Measurements from ENCODE around the gene KRT33A.
"Not testable (repeated sequence)": the region's sequence is repeated elsewhere in the genome, so short reads cannot be mapped to it uniquely, and the experiment has no call there.

Gene KRT33A

GRCh38 chr17:41360296-41360995, 9.8 kb upstream of the KRT33A start:
- no peak for DNase-seq

- no peak for DNase-seq
Observed at GRCh38 chr17:41354536-41354935, 3.9 kb upstream of the KRT33A start.

- DNase-seq, result no peak
Observed at GRCh38 chr17:41352597-41353366, 2.2 kb upstream of the KRT33A start.

GRCh38 chr17:41351177-41351576, 549 bp upstream of the KRT33A start:
- DNase-seq, result no peak

- DNase-seq, result no peak
Observed at GRCh38 chr17:41347869-41348760, 2.5 kb downstream of the KRT33A start.

GRCh38 chr17:41346421-41346820, 4.2 kb downstream of the KRT33A start:
- not testable (repeated sequence) for DNase-seq

GRCh38 chr17:41345992-41346391, 4.6 kb downstream of the KRT33A start:
- no peak for DNase-seq

GRCh38 chr17:41343029-41343428, 7.6 kb downstream of the KRT33A start:
- DNase-seq, result no peak

- no peak for DNase-seq
Observed at GRCh38 chr17:41340934-41341861, 9.4 kb downstream of the KRT33A start.

- no peak for DNase-seq
Observed at GRCh38 chr17:41340494-41340893, 10.1 kb downstream of the KRT33A start.

GRCh38 chr17:41339571-41340172, 11.0 kb downstream of the KRT33A start:
- no peak for DNase-seq

GRCh38 chr17:41338961-41339485, 11.6 kb downstream of the KRT33A start:
- DNase-seq, result no peak

GRCh38 chr17:41335747-41336146, 14.9 kb downstream of the KRT33A start:
- DNase-seq, result no peak

- DNase-seq, result no peak
Observed at GRCh38 chr17:41334385-41335305, 16.0 kb downstream of the KRT33A start.

- no peak for DNase-seq
Observed at GRCh38 chr17:41333836-41334235, 16.8 kb downstream of the KRT33A start.

GRCh38 chr17:41333098-41333497, 17.5 kb downstream of the KRT33A start:
- DNase-seq, result no peak

- DNase-seq, result no peak
Observed at GRCh38 chr17:41332239-41332638, 18.4 kb downstream of the KRT33A start.

GRCh38 chr17:41331606-41332005, 19.0 kb downstream of the KRT33A start:
- DNase-seq, result no peak

GRCh38 chr17:41329279-41329948, 21.2 kb downstream of the KRT33A start:
- DNase-seq, result peak; percentile 35 to 80

- no peak for DNase-seq
Observed at GRCh38 chr17:41328207-41328606, 22.4 kb downstream of the KRT33A start.
